Mucosa of descending colon (tissue), 3 donors: ENCODE data around the gene HPSE2. TPM values are rescaled to one million over a fixed set of nuclear protein-coding genes. Genes with fewer than 3 reads are reported as not detected.

Experiments used
- ATAC-seq: fragments of 200-7000 bp; cut with Tn5 transposase; one replicate; pipeline ENCODE4 v1.9.1; 2020; ENCODE audit warnings: mild to moderate bottlenecking, moderate library complexity
- DNase-seq, 3 donors: peaks; one replicate each; pipeline ENCODE4 v3.0.0-alpha.2; 2020
- H3K36me3 ChIP-seq: fragments of 200-600 bp; one replicate; pipeline ENCODE4 v1.8.0; 2021; ENCODE audit warnings: low read depth, mild to moderate bottlenecking
- H3K4me1 ChIP-seq: fragments of 200-600 bp; one replicate; pipeline ENCODE4 v1.8.0; 2021; ENCODE audit warnings: low read depth, mild to moderate bottlenecking
- H3K4me3 ChIP-seq: fragments of 200-600 bp; one replicate; pipeline ENCODE4 v1.8.0; 2021; ENCODE audit warnings: mild to moderate bottlenecking
- H3K9me3 ChIP-seq: fragments of 200-600 bp; one replicate; pipeline ENCODE4 v1.8.0; 2021; ENCODE audit warnings: mild to moderate bottlenecking
- CTCF ChIP-seq: fragments of 200-600 bp; IDR thresholded peaks from one replicate; pipeline ENCODE4 v1.8.0; 2022; ENCODE audit warnings: antibody characterized with exemption, mild to moderate bottlenecking
- intact Hi-C, 2 donors: fragments of 100-400 bp; cut with DNase I in 1 of 2; cut with micrococcal nuclease in 1 of 2; formaldehyde crosslinking; loops; one replicate each; pipeline versions ENCODE4 v1.11.0 to v1.11.1; 2022; cut with DNase I, micrococcal nuclease
- total RNA-seq, 3 donors: library from RNA; stranded (reverse); fragmentation: NEBNext Ultra II Directional in 2 of 3; extraction: Animal tissue kit (Norgen Biotek cat#: 25700) in 2 of 3; gene quantifications; one replicate each; pipeline versions ENCODE4 v1.2.1 to v1.2.4, GENCODE V29; 2021 to 2023
- donor health status: DM: no; HTN: no; CAD: no; lungs with moderate emphysema.
- donor health status: DM: no; HTN: no; CAD: no.
- donor health status: DM: no; HTN: yes; CAD: no.

The HPSE2 gene
- total RNA-seq, 3 donors from 2014 or later = 1.3 to 3.7 (median 2.4) TPM

- no peak for ATAC-seq
Measured at GRCh38 chr10:98577168-98577567, 658.5 kb downstream of the HPSE2 start.

GRCh38 chr10:98576096-98576495 is 659.6 kb downstream of the HPSE2 start:
- no peak for DNase-seq
- no peak for ATAC-seq

More at GRCh38 chr10:98577168-98577567, 658.5 kb downstream of the HPSE2 start:
- H3K4me3 ChIP-seq = no peak overlapping the region
- no peaks in the 10 kb centered on the region for H3K36me3 ChIP-seq
- DNase-seq = no peak
- H3K4me1 ChIP-seq = no peaks in the 10 kb centered on the region
- H3K9me3 ChIP-seq = no peaks in the 10 kb centered on the region
- TF ChIP-seq CTCF = no peak
- intact Hi-C loops = no loop called here

GRCh38 chr10:98572594-98572993 is 663.1 kb downstream of the HPSE2 start:
- Histone ChIP-seq H3K4me1 (no peaks in the 10 kb centered on the region), H3K9me3 (no peaks in the 10 kb centered on the region), H3K36me3 (no peaks in the 10 kb centered on the region), H3K4me3 (no peak overlapping the region)
- no peak for ATAC-seq
- intact Hi-C loops = no loop called here
- no peak for DNase-seq
- TF ChIP-seq CTCF = no peak

More at GRCh38 chr10:98576096-98576495, 659.6 kb downstream of the HPSE2 start:
- Histone ChIP-seq H3K9me3 (no peaks in the 10 kb centered on the region), H3K36me3 (no peaks in the 10 kb centered on the region), H3K4me1 (no peaks in the 10 kb centered on the region), H3K4me3 (no peak overlapping the region)
- intact Hi-C loops = no loop called here
- no peak for TF ChIP-seq CTCF

- H3K9me3 ChIP-seq = no peaks in the 10 kb centered on the region
- DNase-seq (no peak), ATAC-seq (no peak)
- no peaks in the 10 kb centered on the region for H3K4me1 ChIP-seq
- intact Hi-C loops = no loop called here
- no peak for TF ChIP-seq CTCF
- H3K36me3 ChIP-seq = no peaks in the 10 kb centered on the region
- no peak overlapping the region for H3K4me3 ChIP-seq
Measured at GRCh38 chr10:98570834-98571233, 664.8 kb downstream of the HPSE2 start.

- no peak overlapping the region for H3K4me3 ChIP-seq
- H3K4me1 ChIP-seq = no peaks in the 10 kb centered on the region
- intact Hi-C loops = no loop called here
- DNase-seq (no peak), ATAC-seq (no peak)
- TF ChIP-seq CTCF = no peak
- no peaks in the 10 kb centered on the region for H3K9me3 ChIP-seq
- no peaks in the 10 kb centered on the region for H3K36me3 ChIP-seq
Measured at GRCh38 chr10:98569853-98570252, 665.8 kb downstream of the HPSE2 start.

- no peak for ATAC-seq
- H3K4me1 ChIP-seq = no peaks in the 10 kb centered on the region
- no peaks in the 10 kb centered on the region for H3K36me3 ChIP-seq
- no peak for TF ChIP-seq CTCF
- H3K9me3 ChIP-seq = no peaks in the 10 kb centered on the region
- H3K4me3 ChIP-seq = no peak overlapping the region
- DNase-seq = no peak
- intact Hi-C loops = no loop called here
Measured at GRCh38 chr10:98568551-98568950, 667.1 kb downstream of the HPSE2 start.
